K562 (cell line): ENCODE measurements around the gene FIZ1. TPM values are rescaled to one million over a fixed set of nuclear protein-coding genes. Genes with fewer than 3 reads are reported as not detected.

Source experiments
- CHD1 ChIP-seq: fragments of 200-600 bp; sonication (generic); IDR thresholded peaks from one replicate; pipeline ENCODE4 v1.6.1; 2012; ENCODE audit warnings: mild to moderate bottlenecking, moderate library complexity, low read length, inconsistent platforms
- GMEB1 ChIP-seq: fragments of 250-450 bp; sonication (Bioruptor Pico); IDR thresholded peaks from 2 replicates; pipeline ENCODE4 v1.4.0; 2020; ENCODE audit warnings: mild to moderate bottlenecking
- GTF3C2 ChIP-seq: IDR thresholded peaks from 3 replicates; pipeline ENCODE4 v1.6.1; 2011; ENCODE audit warnings: borderline replicate concordance, mild to moderate bottlenecking, moderate library complexity; ENCODE audit not compliant: insufficient read length; ENCODE audit errors: extremely low read depth
- OTX1 ChIP-seq: fragments of 450-650 bp; formaldehyde crosslinking; IDR thresholded peaks from 2 replicates; pipeline ENCODE4 v1.4.0; 2022; ENCODE audit warnings: mild to moderate bottlenecking
- SIN3B ChIP-seq: fragments of 450-650 bp; IDR thresholded peaks from 2 replicates; pipeline ENCODE4 v1.6.1; 2017; ENCODE audit warnings: low read depth, mild to moderate bottlenecking, moderate library complexity
- SPI1 ChIP-seq: IDR thresholded peaks from 2 replicates; pipeline ENCODE4 v1.6.1; 2011; ENCODE audit warnings: low read depth, low read length, control low read depth, borderline replicate concordance
- ZNF592 ChIP-seq: fragments of 450-650 bp; IDR thresholded peaks from 2 replicates; pipeline ENCODE4 v1.6.1; 2017; ENCODE audit warnings: antibody characterized with exemption, mild to moderate bottlenecking
- ZNF609 ChIP-seq: sonication (generic); formaldehyde crosslinking; IDR thresholded peaks from 2 replicates; pipeline ENCODE4 v1.8.1; 2023; ENCODE audit warnings: missing genetic modification reagents, mild to moderate bottlenecking, borderline replicate concordance
- ZZZ3 ChIP-seq: fragments of 450-650 bp; IDR thresholded peaks from 2 replicates; pipeline ENCODE4 v1.6.1; 2016; ENCODE audit warnings: antibody characterized with exemption, mild to moderate bottlenecking, moderate library complexity
- polyA plus RNA-seq, 8 experiments: library from polyadenylated mRNA; depleted of rRNA in 4 of 8; stranded (reverse) in 5 of 8; unstranded in 3 of 8; fragments of >200 nt; fragmentation: Nextera tagmentation in 2 of 8; fragmentation: Illumina TruSeq in 1 of 8; extraction: Ambion mirVana in 2 of 8; extraction: Trizol in 1 of 8; gene quantifications; 2 replicates each; pipeline versions ENCODE4 v1.2.1 to v1.2.3, GENCODE V29; 2011 to 2014; ENCODE audit warnings: inconsistent platforms in 1 of 8, missing spikeins in 1 of 8
- total RNA-seq, 7 experiments: library from RNA; depleted of rRNA in 6 of 7; stranded (reverse); fragments of >200 nt in 6 of 7; fragmentation: Illumina TruSeq in 2 of 7; extraction: Trizol in 2 of 7; gene quantifications; 2 replicates each; pipeline versions ENCODE4 v1.2.1 to v1.2.3, GENCODE V29; 2011 to 2021; ENCODE audit warnings: low replicate concordance in 1 of 7

The FIZ1 gene
- total and polyA plus RNA-seq, 9 of the 15 experiments (the other 6 are each of a cell fraction or from before 2014, with no cell fraction given): 0.79 to 17.5 (median 5.5) TPM

- TF ChIP-seq GTF3C2 (no peak), OTX1 (CRISPR knock-in tag) (peak; percentile 59; the same call in 1 of the 2 replicates), ZZZ3 (no peak), GMEB1 (CRISPR knock-in tag) (no peak), ZNF609 (no peak), SIN3B (no peak), ZNF592 (no peak), CHD1 (peak; percentile 76), SPI1 (peak; percentile 53; the same call in 1 of the 2 replicates)
Measured at GRCh38 chr19:55641426-55642152, 42.3 kb upstream of the FIZ1 start (continued).
